Measurements from ENCODE around the gene FAR1. TPM values are rescaled to one million over a fixed set of nuclear protein-coding genes. Genes with fewer than 3 reads are reported as not detected.

FAR1 gene
- total and polyA plus RNA-seq, 11 donors: 10.9 to 50.2 (median 30.7) TPM

- WGBS, 4 donors: 80 to 91% (median 82%) methylated on average over 3 of the region's 3 CpGs
- Histone ChIP-seq H3K4me3 (no peak overlapping the region), H3K4me1 (no peaks in the 10 kb centered on the region), H3K36me3 (no peaks in the 10 kb centered on the region), H3K27ac (no peak overlapping the region), H3K9me3 (peaks cover 0 to 5% (median 0%) of the 10 kb centered on the region in 12 donors), H3K27me3 (peaks cover 0 to 58% (median 5%) of the 10 kb centered on the region in 9 donors)
- ATAC-seq: no peak
- intact Hi-C loops (cut with DNase I): loop anchor here in 5 of 10 donors (10.0 kb wide), 4 partner anchors 179 to 679 kb away; no protein-coding TSS in a partner anchor
- TF ChIP-seq POLR2A (IDR thresholded peaks at IDR 0.05) (no peak), CTCF (IDR thresholded peaks at IDR 0.05) (peak in 1 of 12 donors; percentile 12)
- no peak for DNase-seq
Observed at GRCh38 chr11:13776134-13776815, 107.8 kb downstream of the FAR1 start.

- no peak overlapping the region for H3K27ac ChIP-seq
- no peak for TF ChIP-seq POLR2A (IDR thresholded peaks at IDR 0.05)
- no peak for TF ChIP-seq CTCF (IDR thresholded peaks at IDR 0.05)
- ATAC-seq (no peak), DNase-seq (no peak)
- peaks cover 0 to 5% (median 0%) of the 10 kb centered on the region in 12 donors for H3K9me3 ChIP-seq
- H3K4me3 ChIP-seq: no peak overlapping the region
- intact Hi-C loops (cut with DNase I): loop anchor here in 5 of 10 donors (10.0 kb wide), 4 partner anchors 177 to 677 kb away; no protein-coding TSS in a partner anchor
- no peaks in the 10 kb centered on the region for H3K36me3 ChIP-seq
- 16 to 26% (median 24%) methylated on average over 7 of the region's 7 CpGs for WGBS, 4 donors
- H3K27me3 ChIP-seq: peaks cover 0 to 53% (median 4%) of the 10 kb centered on the region in 9 donors
- H3K4me1 ChIP-seq: no peaks in the 10 kb centered on the region
Observed at GRCh38 chr11:13777341-13777985, 109.0 kb downstream of the FAR1 start.

- Histone ChIP-seq H3K9me3 (peaks cover 0 to 5% (median 0%) of the 10 kb centered on the region in 12 donors), H3K36me3 (no peaks in the 10 kb centered on the region), H3K27ac (no peak overlapping the region), H3K27me3 (peaks cover 0 to 45% (median 0%) of the 10 kb centered on the region in 9 donors), H3K4me3 (no peak overlapping the region), H3K4me1 (no peaks in the 10 kb centered on the region)
- ATAC-seq (no peak), DNase-seq (no peak)
- TF ChIP-seq POLR2A (IDR thresholded peaks at IDR 0.05) (no peak), CTCF (IDR thresholded peaks at IDR 0.05) (no peak)
- intact Hi-C loops (cut with DNase I): loop anchor here in 5 of 10 donors (10.0 kb wide), 4 partner anchors 176 to 676 kb away; no protein-coding TSS in a partner anchor
- WGBS, 4 donors: 75 to 85% (median 79%) methylated on average over 1 of the region's 1 CpG
Observed at GRCh38 chr11:13778345-13778744, 109.9 kb downstream of the FAR1 start.

GRCh38 chr11:13781153-13781552 is 112.7 kb downstream of the FAR1 start:
- DNase-seq (no peak), ATAC-seq (no peak)
- H3K27ac ChIP-seq: no peak overlapping the region
- peaks cover 0 to 25% (median 0%) of the 10 kb centered on the region in 9 donors for H3K27me3 ChIP-seq
- no peaks in the 10 kb centered on the region for H3K9me3 ChIP-seq
- H3K4me3 ChIP-seq: no peak overlapping the region
- H3K36me3 ChIP-seq: no peaks in the 10 kb centered on the region
- H3K4me1 ChIP-seq: no peaks in the 10 kb centered on the region
- WGBS, 4 donors: 81 to 89% (median 88%) methylated on average over 6 of the region's 6 CpGs
- no peak for TF ChIP-seq POLR2A (IDR thresholded peaks at IDR 0.05)
- no peak for TF ChIP-seq CTCF (IDR thresholded peaks at IDR 0.05)
- intact Hi-C loops (cut with DNase I): no loop called here
